Activated CD4-positive, CD25-positive, alpha-beta regulatory T cell (primary cell): ENCODE data around the gene SLC38A10.

Source experiments
- DNase-seq, 4 experiments: peaks; one replicate each; lab custom pipeline; 2025; lab: John Stamatoyannopoulos, UW

Gene SLC38A10

DNA sequence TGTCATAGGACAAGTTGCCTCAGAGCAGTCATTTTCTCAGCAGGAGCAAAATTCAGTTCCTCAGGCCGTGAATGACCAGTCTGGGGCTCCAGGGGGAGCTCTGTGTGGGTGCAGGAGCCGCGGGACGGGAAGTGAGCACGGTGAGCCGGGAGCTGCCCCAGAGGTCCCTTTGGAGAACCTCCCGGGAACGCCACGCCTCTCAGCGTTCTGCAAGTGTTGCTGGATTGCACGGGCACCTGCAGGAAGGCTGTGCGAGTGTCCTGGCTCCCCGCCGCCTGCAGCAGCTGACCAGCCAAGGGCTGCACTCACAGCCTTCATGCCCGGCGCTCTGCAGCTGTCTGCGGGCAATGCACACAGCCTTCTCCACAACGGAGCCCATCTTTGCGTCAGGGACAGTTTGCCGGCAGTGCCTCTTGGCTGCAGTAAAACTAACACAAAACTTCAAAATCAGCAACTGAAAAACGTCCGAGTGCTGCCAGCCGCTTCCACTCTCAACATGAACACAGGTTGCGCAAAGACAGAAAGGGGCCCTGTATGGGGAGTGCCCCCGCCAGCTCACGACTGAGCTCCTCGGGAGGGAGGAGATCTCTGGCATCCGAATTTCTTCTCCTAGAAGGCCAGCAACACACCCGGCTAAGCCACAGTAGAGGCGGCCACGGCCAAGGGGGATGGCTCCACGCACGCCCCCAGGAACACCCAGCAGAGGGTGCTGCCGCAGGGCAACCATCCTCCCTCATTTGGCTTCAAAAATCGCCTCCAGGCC is 40.0 kb downstream of the SLC38A10 start:
- no peak for DNase-seq

DNA sequence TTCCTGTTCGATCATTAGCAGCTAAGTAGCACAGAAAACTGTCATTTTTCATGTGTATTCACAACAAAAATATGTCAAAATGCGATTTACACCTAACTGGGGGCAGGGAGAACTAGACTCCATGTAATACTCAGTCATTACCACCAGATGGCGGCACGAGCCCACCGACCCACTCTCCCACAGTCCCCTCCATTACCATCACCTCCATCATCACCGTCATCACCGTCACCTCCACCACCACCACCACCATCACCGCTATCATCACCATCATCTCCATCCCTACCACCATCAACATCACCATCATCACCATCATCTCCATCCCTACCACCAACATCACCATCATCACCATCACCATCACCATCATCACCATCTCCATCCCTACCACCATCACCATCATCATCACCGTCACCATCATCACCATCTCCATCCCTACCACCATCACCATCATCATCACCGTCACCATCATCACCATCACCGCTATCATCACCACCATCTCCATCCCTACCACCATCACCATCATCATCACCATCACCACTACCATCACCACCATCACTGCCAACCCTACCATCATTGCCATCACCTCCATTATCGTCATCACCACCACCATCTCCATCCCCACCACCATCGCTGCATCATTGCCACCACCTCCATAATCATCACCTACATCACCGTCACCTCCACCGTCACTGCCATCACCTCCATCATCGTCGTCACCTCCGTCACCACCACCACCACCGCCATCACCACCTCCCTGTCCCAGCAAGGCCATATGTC is 41.6 kb downstream of the SLC38A10 start:
- DNase-seq: peak in 3 of 4 experiments; percentile 26 to 37 (median 37)

DNA sequence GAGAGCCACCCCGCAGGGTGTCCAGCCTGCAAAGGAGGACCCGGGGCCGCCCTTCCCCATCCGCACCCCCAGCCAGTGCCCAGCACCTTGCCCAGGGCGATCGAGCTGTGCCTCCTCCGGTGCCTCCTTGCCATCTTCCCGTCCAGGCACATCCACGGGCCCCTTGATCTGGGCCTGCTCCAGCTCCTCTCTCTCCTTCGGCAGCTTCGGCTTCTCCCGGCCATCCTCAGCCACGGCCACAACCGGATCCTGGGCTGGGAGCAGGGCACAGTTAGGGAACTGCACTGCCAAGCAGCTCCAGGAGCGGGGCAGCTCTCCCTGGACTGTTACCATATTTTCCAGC is 42.1 kb downstream of the SLC38A10 start:
- DNase-seq: no peak

DNA sequence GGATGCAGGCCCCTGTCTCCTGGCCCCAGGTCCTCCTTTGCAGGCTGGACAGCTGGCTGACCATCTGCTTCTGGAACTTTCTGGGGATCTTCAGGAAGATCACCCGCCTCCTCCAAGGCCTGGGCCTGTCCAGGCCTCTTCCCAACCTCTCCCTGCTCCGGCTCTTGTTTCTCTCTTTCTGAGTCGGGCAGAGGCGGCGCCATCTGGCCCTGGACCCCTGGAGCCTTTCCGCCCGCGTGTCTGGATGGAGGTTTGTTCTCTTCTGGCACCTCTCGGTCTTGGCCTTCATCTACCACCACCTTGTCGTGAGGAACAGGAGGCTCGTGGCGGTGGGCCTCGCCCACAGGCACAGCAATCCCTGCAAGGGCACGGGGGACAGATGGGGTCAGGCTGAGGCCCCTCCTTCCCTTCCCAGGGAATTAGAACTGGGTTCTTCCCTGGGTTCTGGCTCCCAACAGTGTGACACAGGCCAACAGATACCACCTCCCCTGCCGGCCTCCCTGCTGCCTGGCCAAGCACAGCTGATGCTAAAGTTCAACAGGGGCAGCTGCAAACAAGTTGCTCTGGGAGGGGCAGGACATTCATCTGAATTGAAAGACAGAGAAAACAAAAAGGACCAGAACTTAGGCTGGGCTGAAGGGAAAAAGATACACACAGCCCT is 42.7 kb downstream of the SLC38A10 start:
- no peak for DNase-seq

DNA sequence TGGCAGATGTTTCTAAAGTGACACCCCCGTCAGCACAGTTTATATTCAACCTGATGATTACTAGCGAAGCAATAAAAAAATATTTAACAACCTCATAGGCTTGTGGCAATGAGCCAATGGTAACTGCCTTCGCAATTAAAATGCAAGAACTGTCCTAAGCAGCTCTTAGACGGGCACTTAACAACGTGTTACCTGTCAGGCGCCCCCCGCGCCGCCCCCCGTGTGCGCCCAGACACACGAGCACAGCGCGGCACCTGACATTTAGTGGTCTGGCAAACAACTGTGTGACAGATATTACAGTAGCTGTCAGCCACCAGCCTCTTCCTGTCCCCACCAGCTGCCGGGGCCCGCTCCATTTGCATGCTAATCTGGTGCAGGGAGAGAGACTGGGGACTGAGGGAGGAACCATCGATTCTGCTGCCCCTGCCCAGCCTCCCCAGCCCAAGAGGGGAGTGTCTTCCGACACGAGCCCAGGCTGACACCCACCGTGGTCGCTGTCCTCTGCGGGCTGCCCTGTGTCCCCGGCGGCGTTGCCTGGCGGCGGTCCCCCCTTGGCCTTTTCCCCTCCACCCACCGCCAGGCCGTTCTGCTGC is 43.3 kb downstream of the SLC38A10 start:
- DNase-seq: no peak

DNA sequence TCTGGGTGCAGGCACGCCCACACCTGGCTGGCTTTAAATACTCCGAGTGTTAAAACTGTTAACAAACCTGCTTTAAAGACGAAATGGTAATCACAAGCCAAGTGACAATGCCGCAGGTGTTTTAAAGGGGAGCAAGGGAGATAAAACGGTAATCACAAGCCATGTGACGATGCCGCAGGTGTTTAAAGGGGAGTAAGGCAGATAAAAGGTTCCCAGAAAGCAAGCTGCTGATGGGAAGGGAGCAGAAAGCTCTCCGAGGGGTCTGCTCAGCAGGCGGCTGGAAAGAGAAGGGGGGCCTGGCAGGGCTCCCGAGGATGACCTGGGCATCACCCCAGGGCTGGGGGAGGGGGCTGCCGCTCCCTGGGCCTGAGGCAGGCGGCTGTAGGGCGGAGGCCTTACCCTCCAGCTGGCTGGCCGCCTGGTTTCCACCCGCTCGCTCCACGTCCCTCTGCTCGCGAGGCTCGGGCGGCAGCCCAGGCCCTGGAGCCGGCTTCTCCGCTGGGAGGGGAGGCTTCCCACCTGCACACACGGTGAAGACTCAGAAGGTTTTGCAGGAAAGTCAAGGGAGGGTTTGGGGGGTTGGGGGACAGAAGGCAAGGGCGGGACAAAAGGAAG is 43.9 kb downstream of the SLC38A10 start:
- no peak for DNase-seq

DNA sequence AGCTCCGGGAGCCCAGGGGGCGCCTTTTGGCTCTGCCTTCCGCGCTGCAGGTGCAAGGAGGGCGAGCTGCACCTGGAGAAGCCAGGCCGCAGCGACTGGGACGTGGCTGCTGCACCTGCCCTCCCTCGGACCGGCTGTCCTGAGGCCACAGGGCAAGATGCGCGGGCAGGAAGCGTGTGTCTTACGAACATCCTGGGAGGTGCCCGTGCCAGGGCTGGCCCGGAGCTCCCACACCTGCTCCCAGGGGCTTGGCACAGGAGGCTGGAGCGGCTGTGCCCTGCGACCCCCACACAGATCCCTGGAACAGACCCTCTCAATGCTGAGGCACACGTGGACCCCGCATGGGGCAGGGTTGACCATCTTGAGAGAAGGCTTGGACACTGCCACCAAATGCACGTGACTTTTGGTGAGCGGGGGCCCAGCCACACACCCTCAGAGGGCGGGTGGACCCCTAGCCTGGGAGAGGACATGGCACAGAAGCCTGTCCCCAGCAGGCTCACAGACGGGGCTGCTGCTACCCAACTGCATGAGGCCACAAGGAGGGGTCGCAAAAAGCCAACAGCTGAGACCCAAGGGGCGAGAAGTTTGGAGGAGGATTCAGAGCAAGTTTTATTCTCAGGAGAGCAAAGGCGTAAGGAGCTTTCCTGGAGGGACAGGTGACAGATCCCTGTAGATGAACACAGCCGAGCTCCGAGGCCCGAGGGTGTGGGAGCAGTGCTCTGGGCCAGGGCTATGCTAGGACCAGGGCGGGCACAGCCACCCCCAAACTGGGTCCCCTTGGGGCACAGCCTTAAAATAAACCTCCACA is 44.6 kb downstream of the SLC38A10 start:
- no peak for DNase-seq

DNA sequence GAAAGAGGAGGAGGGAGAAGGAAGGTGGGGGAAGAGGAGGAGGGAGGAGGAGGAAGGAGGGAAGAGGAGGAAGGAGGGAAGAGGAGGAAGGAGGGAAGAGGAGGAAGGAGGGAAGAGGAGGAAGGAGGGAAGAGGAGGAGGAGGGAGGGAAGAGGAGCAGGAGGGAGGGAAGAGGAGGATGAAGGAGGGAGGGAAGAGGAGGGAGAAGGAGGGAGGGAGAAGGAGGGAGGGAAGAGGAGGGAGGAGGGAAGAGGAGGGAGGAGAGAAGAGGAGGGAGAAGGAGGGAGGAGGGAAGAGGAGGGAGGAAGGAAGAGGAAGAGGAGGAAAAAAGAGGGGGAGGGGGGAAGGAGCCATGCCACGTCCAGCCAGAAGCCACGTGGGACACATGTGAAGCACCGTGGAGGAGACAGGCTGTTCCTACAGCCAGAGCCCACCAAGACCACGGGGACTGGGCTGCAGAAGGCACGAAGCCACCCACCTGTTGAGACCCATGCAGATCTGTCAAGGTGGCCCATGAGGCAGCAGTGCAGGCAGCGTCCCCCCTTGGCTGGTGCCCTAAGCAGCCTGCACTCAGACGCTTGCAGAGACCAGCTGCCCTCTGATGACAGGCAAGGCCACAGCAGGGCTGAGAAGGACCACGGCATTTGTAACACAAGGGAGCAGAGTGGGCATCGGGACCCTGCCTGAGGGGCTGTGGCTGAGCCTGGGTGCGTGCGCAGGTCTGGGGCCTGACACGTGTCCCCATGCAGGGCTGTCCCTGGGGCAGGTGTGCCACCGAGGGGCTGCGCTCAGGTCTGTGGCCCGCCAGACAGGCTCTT is 45.7 kb downstream of the SLC38A10 start:
- DNase-seq: no peak

DNA sequence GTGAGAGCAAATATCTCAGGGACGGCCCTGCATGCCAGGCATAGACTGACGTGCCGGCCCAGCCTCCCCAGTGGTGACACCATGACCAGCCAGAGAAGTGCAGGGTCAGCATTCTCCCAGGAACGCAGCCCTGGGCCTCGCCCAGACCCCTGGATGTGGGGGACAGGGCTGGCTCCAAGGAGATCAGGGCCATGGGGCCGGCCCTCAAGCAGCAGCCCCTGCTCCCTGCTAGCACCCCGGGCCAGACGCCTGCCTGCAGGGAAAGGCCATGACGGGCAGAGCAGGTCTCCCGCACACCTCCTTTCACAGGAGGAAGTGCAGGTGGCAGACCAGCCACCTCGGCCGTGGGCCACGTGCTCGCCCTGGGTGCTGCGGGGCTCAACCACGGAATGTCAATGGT is 46.5 kb downstream of the SLC38A10 start:
- DNase-seq: no peak

DNA sequence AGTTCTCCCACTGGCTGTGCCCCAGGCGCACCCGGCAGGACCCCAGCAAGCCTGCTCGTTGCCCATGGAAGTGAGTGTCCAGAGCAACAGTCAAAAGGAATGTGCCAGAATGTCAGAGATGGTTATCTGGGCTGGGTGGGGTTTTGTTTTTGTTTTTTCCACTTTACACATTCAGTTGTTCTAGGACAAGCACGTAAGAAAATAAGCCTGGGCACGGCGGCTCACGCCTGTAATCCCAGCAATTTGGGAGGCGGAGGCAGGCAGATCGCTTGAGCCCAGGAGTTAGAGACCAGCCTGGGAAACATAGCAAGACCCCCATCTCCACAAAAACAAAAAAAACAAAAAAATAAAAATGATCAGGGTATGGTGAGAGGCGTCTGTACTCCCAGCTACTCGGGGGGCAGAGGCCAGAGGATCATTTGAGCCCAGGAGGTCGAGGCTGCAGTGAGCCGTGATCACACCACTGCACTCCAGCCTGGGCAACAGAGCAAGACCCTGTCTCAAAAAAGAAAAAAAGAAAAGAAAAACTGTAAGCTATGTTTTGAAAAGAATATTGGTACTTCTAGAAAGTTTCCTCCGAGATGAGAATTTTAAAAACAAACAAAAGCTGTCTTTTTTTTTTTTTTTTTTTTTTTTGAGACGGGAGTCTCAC is 47.6 kb downstream of the SLC38A10 start:
- DNase-seq: no peak

DNA sequence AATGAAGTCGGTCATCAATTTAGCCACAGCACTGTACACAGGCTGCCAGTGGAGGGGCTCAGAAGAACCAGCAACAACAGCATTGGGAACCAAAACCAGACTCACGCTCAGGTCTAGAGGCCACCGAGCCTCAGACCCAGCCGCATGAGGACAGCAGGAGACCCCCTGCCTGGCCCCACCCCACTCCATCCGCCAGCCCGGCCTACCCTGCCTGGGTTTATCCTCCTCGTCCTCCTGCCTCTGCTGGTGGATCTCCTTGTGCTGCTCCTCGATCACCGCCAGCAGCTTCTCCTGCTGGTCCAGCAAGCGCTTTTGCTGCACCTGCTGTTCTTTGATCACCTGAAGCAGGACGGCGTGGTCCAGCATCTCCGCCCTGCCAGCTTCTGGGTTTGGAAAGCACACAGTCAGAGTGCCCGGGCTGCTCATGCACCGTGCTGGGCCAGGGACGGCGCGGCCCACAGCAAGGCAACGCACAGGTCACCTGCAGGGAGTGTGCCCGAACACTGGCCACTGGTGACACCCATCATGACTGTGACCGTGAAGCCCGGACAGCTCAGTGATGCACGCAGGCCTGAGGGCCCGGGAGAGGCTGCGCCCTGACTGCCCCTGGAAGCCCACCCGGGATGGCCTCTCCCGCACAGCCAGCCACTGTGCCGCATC is 48.3 kb downstream of the SLC38A10 start:
- no peak for DNase-seq

DNA sequence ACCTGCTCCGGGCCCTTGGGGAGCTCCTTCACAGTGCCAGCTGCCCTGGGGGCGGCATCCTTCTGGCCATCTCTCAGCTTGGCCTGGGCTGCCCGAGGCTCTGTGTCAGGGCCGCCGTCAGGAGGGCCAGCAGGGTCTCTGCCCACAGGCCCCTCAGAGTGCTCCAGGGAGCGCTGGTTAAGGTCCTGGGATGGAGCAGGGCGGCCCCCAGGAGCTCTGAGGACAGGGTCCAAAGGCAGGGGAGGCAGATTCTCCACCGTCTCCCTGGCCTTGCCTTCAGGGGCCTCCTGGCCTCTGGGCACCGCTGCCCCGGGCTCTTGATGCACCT is 48.8 kb downstream of the SLC38A10 start:
- no peak for DNase-seq

DNA sequence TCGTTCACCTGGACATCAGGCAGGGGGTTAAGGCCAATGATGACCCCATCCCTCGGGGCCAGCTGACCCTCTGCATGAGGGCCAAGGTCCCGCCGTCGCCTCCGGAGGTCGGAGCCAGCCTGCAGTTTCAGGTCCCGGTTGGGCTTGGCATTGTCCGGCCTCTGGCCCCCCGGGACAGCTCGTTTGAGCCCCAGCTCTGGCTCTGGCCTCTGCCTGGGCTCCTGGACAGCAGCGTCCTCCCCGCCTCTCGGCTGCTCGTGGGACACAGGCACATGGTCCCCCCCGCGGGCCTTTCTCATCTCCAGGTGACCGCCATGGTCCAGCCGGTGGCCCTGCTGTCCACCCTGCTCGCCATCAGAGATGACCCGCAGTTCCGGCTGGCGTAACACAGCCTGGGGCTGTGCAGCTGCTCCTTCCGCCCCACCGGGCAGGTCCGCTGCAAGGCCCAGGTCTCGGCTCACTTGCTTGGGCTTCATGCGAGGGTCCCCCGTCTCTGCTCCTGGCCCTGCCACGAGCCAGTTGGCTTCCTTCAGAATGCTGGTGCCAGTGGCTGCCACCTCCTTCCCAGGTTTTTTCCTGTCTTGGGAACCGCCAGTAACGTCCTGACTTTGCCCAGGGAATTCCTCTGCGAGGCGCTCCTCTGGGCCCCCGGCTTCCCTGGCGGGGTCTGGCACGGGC is 49.3 kb downstream of the SLC38A10 start:
- no peak for DNase-seq

DNA sequence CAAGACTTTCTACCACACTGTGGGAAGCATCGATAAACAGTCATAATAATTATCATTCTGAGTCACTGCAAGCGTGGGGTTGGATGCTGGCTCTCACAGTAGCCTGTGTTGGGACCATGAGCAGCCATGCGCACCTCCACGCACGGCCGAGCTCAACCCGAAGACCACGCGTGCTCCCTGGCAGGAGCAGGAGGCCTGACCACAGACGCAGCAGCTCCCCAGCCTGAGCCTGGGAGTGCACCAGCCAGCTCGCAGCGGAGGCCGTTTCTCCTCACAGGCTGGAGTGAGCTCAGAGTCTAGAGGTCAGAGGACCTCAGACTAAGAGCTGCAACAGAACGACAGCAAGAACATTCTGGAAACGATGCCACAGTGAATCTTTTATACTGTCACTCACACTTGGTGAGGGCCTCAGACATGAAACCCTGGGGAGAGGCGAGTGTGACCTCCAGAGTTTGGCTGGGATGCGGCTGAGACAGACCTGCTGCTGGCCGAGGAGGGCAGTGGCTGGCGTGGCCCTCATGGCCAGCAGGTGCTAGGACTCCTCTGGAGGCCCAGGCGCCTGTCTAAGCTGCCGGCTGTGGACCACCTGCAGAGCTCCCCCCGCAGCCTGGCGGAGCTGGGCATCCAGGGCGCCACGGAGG is 50.0 kb downstream of the SLC38A10 start:
- DNase-seq: no peak

DNA sequence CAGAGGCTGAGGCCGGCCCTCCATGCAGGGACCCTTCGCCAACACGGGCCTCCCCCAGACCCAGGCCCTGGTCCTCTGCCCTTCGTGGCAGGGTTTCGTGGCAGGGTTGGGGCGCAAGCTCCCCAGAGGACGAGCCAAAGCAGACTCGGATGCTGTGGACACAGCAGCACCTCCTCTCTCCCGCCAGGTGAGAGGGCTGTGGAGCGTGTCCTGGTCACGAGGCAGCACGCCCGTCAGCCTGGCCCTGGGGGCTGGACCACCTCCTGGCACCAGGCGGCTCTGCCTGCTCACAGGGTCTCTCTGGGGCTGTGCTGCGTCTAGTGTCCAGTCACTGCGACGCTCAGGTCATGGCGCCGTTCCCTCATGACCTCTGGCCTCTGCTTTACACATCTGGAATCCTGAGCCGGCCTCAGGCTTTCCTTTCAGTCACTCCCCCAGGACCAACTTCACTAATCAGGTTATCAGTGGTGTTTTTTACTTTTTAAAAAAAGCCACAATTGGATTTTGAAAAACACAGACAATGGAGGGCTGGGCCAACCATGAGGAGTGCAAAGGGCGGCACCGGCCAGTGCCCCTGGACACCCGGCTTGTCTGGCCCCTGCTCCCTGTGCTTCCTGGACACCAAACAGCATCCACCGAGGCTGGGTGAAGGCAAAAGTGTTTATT is 50.6 kb downstream of the SLC38A10 start:
- no peak for DNase-seq

DNA sequence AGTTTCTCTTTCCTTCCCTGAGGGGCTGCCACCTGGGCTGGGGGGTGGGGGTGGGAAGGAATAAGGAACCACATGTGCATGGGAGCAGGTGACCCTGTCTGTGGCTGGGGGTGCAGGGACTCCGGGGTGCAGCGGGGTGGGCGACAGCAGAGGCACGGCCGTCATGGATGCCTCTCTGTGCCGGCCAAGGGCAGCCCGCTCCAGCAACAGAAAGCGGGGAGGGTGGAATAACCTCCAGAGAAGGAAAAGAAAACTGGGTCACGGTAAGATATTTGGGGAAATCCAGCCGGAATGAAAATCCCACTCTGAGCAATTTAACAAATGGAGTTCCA is 51.8 kb downstream of the SLC38A10 start:
- DNase-seq: no peak

DNA sequence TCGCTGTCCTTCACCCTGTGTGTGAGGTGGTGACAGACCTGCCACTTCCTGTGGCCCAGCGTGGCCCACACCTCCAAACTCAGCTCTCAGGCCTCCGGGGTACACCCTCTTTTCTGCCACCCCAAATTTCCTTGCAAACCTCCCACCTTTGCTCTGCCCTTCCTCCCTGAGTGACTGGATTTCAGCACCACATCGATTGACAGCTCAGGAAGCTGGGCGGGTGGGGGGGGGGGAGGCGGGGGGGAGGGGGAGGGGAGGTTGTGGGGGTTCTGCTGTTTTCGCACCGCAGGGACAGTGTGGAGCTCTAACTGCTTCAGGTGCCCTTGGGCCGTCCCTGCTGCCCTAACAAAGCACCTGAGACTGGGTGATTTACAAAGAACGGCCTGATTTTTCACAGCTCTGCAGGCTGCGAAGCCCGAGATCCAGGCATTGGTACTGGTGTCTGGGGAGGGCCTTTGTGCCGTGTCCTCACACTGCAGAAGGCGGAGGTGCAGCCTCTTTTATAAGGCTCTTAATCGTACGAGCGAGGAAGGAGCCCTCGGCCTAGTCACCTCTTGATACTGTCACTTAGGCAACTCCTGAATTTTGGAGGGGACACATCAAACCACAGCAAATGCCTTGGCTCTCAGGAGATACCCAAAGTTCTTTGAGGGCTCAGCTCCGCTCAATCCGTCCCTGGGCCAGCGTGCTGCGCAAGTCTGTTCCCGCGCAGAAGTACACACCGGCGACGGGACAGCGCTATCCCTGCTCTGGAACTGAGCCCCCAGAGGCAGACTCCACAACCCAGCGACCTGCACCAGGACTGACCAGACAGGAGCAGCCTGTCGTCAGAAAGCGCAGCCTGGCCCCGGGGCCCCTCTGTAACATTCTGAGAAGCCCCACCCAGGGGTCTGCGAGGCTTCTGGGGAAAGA is 52.4 kb downstream of the SLC38A10 start:
- no peak for DNase-seq
